PC-9 (cell line): Measurements from ENCODE around the gene PPARGC1A.

Experiments
- CTCF ChIP-seq: fragments of 200-600 bp; sonication (generic); conservative IDR thresholded peaks from 2 replicates; pipeline ENCODE4 v1.6.1; 2017; ENCODE audit warnings: mixed run types, antibody characterized with exemption, mild to moderate bottlenecking, moderate library complexity
- EZH2 ChIP-seq: fragments of 200-600 bp; sonication (generic); IDR thresholded peaks from 2 replicates; pipeline ENCODE4 v1.8.0; 2017; ENCODE audit warnings: antibody characterized with exemption, low read depth

GRCh38 chr4:23856630-23857029 lies 33.2 kb downstream of the PPARGC1A start:
- TF ChIP-seq CTCF (no peak), EZH2 (no peak)
